Chondrocyte (in vitro differentiated cells): ENCODE results near the gene CXCR4. TPM values are rescaled to one million over a fixed set of nuclear protein-coding genes. Genes with fewer than 3 reads are reported as not detected.

Source experiments
- DNase-seq: peaks from one replicate; pipeline ENCODE4 v3.0.0; 2021; ENCODE audit warnings: mixed read lengths, low spot score
- H3K27ac Mint-ChIP-seq: one replicate; pipeline ENCODE4 v1.8.0; 2021; ENCODE audit warnings: mild to moderate bottlenecking, moderate library complexity, mixed read lengths; ENCODE audit not compliant: unreplicated experiment
- H3K27me3 Mint-ChIP-seq: 2 replicates; pipeline ENCODE4 v1.8.0; 2021; ENCODE audit warnings: low read depth, mixed read lengths
- H3K36me3 Mint-ChIP-seq: 2 replicates; pipeline ENCODE4 v1.8.0; 2021; ENCODE audit warnings: low read depth, mixed read lengths
- H3K4me1 Mint-ChIP-seq: 2 replicates; pipeline ENCODE4 v1.8.0; 2021; ENCODE audit warnings: low read depth, mild to moderate bottlenecking, mixed read lengths
- H3K4me3 Mint-ChIP-seq: one replicate; pipeline ENCODE4 v1.8.0; 2021; ENCODE audit warnings: mild to moderate bottlenecking, moderate library complexity, mixed read lengths; ENCODE audit not compliant: unreplicated experiment
- H3K9me3 Mint-ChIP-seq: 2 replicates; pipeline ENCODE4 v1.8.0; 2021; ENCODE audit warnings: low read depth, mixed read lengths
- total RNA-seq: library from RNA; stranded (reverse); gene quantifications from 3 replicates; pipeline ENCODE4 v1.2.1, GENCODE V29; 2021
- TF ChIP-seq, protein P1 (sequence below): fragments of 200-600 bp; sonication (generic); IDR thresholded peaks from 2 replicates; pipeline ENCODE4 v1.5.0; 2021; ENCODE audit warnings: antibody characterized with exemption, mild to moderate bottlenecking, moderate library complexity

CXCR4 gene
- total RNA-seq, 1 donor from 2014 or later, result not detected

DNA sequence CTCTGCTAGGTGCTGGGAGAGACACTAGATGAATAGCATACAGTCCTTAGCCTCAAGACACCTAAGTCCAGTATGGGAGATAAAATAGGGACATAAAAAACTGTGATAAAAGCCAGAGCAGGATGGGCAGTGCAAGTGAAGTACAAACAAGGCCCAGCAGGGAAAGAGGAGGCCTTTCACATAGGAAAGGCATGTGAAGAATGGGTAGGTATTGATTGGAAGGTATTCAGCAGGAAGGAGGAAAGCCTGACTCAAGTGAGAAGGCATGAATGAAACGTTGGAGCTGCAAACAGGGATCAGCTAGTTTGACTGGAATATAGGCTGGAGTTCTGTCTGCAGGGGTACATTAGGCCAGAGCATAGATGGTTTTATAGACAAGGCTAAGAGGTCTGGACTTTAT is 11.0 kb upstream of the CXCR4 start:
- Mint-ChIP-seq H3K27ac (no peak overlapping the region), H3K36me3 (no peaks in the 10 kb centered on the region), H3K4me3 (no peak overlapping the region), H3K4me1 (no peaks in the 10 kb centered on the region), H3K9me3 (no peaks in the 10 kb centered on the region), H3K27me3 (peaks cover 43% of the 10 kb centered on the region)
- TF ChIP-seq, protein P1, sequence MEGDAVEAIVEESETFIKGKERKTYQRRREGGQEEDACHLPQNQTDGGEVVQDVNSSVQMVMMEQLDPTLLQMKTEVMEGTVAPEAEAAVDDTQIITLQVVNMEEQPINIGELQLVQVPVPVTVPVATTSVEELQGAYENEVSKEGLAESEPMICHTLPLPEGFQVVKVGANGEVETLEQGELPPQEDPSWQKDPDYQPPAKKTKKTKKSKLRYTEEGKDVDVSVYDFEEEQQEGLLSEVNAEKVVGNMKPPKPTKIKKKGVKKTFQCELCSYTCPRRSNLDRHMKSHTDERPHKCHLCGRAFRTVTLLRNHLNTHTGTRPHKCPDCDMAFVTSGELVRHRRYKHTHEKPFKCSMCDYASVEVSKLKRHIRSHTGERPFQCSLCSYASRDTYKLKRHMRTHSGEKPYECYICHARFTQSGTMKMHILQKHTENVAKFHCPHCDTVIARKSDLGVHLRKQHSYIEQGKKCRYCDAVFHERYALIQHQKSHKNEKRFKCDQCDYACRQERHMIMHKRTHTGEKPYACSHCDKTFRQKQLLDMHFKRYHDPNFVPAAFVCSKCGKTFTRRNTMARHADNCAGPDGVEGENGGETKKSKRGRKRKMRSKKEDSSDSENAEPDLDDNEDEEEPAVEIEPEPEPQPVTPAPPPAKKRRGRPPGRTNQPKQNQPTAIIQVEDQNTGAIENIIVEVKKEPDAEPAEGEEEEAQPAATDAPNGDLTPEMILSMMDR, result no peak
- no peak for DNase-seq

DNA sequence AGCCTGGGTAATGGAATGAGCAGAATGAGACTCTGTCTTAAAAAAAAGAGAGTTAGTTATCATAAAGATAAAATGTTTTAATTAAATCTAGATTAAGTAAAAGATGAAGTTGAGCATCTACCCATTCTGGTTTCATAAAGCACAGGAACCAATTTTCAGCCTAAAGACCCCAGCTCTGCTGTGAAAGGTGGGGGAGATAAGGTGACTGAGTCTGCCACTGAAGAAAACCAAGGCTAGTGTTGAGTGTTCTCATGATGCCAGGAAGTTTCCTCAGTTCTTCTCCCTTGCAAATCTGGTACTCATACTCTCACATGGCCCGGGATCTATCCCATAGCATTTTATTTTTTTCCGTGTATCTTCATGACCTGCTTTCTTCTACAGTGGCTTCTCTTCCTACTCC is 10.4 kb upstream of the CXCR4 start:
- Mint-ChIP-seq H3K27ac (no peak overlapping the region), H3K27me3 (peaks cover 46% of the 10 kb centered on the region), H3K4me3 (no peak overlapping the region), H3K9me3 (no peaks in the 10 kb centered on the region), H3K36me3 (no peaks in the 10 kb centered on the region), H3K4me1 (no peaks in the 10 kb centered on the region)
- DNase-seq, result no peak
- TF ChIP-seq, protein P1, result no peak

DNA sequence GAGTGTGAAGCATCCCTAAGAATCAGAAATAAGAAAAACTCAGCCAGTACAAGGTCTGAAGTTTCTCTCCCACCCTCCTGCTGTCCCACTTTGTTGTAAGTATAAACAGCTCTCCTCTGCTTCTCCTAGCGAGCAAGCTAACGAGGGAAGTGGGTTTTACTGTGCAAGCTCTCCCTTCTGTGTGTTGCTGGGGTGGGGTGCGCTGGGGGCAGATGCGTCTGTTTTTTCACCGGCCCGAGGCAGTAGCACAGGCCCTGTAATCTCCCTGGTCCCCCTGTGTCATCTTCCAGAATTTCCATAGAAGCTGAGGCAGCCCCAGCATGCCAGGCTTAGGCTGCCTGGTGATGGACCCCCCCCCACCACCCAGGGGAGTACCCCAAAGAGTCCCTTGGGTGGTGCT is 9.4 kb upstream of the CXCR4 start:
- Mint-ChIP-seq H3K27me3 (peaks cover 54% of the 10 kb centered on the region), H3K36me3 (no peaks in the 10 kb centered on the region), H3K9me3 (no peaks in the 10 kb centered on the region), H3K27ac (no peak overlapping the region), H3K4me3 (no peak overlapping the region), H3K4me1 (no peaks in the 10 kb centered on the region)
- TF ChIP-seq, protein P1, result no peak
- no peak for DNase-seq

DNA sequence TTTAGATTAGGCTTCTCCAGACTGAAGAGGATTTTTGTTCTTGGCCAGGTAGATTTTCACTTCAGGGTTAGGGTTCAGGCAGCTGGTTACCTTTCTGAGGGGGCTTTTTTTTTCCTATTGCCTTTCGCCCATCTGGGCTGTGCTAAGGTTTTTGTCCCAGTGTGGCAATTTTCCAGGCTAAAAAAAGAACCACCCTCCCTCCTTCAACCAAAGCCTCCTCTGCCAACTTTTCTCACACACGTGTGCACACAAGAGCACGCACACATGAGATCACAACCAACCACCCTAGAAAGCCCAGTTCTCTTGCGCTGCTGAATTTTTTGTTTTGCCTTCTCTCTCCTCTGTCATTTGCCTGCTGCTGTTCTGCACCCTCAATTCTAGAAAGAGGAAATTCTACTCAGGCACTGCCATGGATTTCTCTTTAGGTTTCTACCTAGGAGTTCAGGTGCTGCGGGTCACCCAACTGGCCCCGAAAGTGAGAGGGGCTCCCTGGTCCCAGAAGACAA is 8.5 kb upstream of the CXCR4 start:
- H3K36me3 Mint-ChIP-seq, result no peaks in the 10 kb centered on the region
- H3K9me3 Mint-ChIP-seq, result no peaks in the 10 kb centered on the region
- no peak overlapping the region for H3K4me3 Mint-ChIP-seq
- DNase-seq, result no peak
- no peak overlapping the region for H3K27ac Mint-ChIP-seq
- H3K27me3 Mint-ChIP-seq, result peaks cover 63% of the 10 kb centered on the region
- no peaks in the 10 kb centered on the region for H3K4me1 Mint-ChIP-seq
- TF ChIP-seq, protein P1, result no peak

DNA sequence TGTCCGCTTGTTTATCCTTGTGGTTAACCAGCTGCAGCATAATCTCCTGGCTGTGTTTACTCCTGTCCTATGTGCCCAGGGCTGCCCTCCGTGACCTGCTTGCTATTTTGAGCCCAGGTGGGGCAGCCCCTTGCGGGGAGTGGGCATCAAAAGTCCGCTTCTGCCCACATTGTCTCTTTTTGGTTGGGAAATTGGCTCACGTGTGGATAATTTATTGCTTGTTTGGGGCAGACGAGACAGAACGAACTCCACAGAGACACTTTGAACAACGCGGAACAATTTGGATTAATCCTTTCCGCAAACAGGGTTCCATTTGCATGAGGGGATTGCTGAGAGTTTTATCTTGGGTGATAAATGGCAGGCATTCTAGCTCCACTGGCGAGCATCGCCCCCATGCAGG is 8.1 kb upstream of the CXCR4 start:
- Mint-ChIP-seq H3K4me3 (no peak overlapping the region), H3K4me1 (no peaks in the 10 kb centered on the region), H3K36me3 (no peaks in the 10 kb centered on the region), H3K27ac (no peak overlapping the region), H3K9me3 (no peaks in the 10 kb centered on the region), H3K27me3 (peaks cover 67% of the 10 kb centered on the region)
- TF ChIP-seq, protein P1, result no peak
- no peak for DNase-seq
